ENCODE results near the gene STOX2. TPM values are rescaled to one million over a fixed set of nuclear protein-coding genes. Genes with fewer than 3 reads are reported as not detected.

The STOX2 gene
- total and polyA plus RNA-seq, 2 of the 13 experiments (the other 11 are each of a cell fraction or from before 2014, with no cell fraction given), result 0.01 to 0.15 TPM

DNA sequence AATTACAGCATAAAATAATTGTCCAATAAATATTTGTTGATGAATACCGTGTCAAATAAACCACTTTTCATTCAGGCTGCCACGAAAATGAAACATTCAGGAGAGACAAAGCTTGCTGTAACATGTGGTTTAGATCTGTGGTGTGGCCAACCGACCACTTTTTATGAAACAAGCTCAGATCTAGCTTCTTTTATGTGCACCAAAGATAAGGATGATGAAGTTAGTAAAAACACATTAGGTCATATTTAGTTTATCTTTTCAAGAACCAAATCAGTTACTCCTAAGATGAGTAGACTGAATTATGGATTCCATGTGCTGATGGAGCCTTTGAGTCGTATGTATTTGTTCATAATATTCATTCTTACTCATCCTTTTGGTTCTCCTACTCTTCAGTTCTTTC, 35.8 kb downstream of the STOX2 start (continued):
- TF ChIP-seq, protein P1, sequence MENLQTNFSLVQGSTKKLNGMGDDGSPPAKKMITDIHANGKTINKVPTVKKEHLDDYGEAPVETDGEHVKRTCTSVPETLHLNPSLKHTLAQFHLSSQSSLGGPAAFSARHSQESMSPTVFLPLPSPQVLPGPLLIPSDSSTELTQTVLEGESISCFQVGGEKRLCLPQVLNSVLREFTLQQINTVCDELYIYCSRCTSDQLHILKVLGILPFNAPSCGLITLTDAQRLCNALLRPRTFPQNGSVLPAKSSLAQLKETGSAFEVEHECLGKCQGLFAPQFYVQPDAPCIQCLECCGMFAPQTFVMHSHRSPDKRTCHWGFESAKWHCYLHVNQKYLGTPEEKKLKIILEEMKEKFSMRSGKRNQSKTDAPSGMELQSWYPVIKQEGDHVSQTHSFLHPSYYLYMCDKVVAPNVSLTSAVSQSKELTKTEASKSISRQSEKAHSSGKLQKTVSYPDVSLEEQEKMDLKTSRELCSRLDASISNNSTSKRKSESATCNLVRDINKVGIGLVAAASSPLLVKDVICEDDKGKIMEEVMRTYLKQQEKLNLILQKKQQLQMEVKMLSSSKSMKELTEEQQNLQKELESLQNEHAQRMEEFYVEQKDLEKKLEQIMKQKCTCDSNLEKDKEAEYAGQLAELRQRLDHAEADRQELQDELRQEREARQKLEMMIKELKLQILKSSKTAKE (CRISPR knock-in tag; IDR thresholded peaks at IDR 0.05; ENCODE audit: borderline replicate concordance), result no peak
- no peak for TF ChIP-seq AHR (CRISPR knock-in tag; IDR thresholded peaks at IDR 0.05)
- no peak for TF ChIP-seq ZSCAN9 (CRISPR knock-in tag; IDR thresholded peaks at IDR 0.05; ENCODE audit: borderline replicate concordance)
- no peak for TF ChIP-seq FOXA3 (CRISPR knock-in tag; IDR thresholded peaks at IDR 0.05)
- no peak for TF ChIP-seq TP53 (CRISPR knock-in tag; conservative IDR thresholded peaks at IDR 0.05)

DNA sequence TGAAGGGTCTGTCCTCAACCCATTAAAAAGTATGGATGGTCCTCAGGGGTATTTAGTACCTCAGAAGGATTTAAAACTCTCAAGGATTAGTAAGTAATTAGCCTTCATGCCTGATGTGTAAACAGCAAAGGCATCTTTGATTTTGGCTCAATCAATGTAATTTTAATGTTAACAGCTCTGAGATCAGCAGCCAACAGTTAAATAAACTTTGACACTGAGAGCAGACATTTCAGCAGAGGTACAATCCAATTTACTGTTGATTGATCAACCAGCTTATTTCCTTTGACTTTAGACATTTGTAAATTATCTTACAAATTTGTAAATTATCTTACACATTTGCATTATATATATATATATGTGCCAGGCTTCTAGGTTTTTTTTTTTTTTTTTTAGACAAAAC, 36.9 kb downstream of the STOX2 start:
- FAIRE-seq, result no peak
- Histone ChIP-seq H3K27ac (ENCODE audit: extremely low read length, insufficient read depth, low read length) (no peak overlapping the region), H3K4me2 (ENCODE audit: low read depth, low read length) (no peak overlapping the region), H3K9ac (ENCODE audit: insufficient read depth, low read depth, low read length) (no peak overlapping the region), H3K4me3 (replicated peaks in 1 of 3; ENCODE audit: insufficient read depth in 1 of 3, low read depth in 2 of 3, low read length in 3 of 3) (no peak overlapping the region), H3K27me3 (ENCODE audit: control insufficient read depth in 1 of 2, insufficient read depth in 2 of 2, low read length in 2 of 2) (no peaks in the 10 kb centered on the region), H4K20me1 (ENCODE audit: insufficient read depth, low read length) (no peaks in the 10 kb centered on the region), H3K9me3 (ENCODE audit: low read length) (no peaks in the 10 kb centered on the region), H3K4me1 (ENCODE audit: insufficient read depth, low read length) (no peaks in the 10 kb centered on the region), H3K36me3 (replicated peaks in 1 of 2; ENCODE audit: control insufficient read depth in 1 of 2, insufficient read depth in 2 of 2, low read length in 2 of 2) (no peaks in the 10 kb centered on the region), H3K79me2 (ENCODE audit: insufficient read depth, low read length) (no peaks in the 10 kb centered on the region), H2AFZ (ENCODE audit: low read length) (no peak overlapping the region)
- BruUV-seq (replicated peaks), result no TSS peak
- no peak for DNase-seq (ENCODE audit: low spot score)
- in situ Hi-C loops (cut with HindIII; ENCODE audit: extremely low pct_ligation_motif_present, low pct_unique_long_range_greater_than_20kb) (no loop called here), intact Hi-C loops (cut with micrococcal nuclease; ENCODE audit: unreplicated experiment) (no loop called here)
- TF ChIP-seq ZNF264 (CRISPR knock-in tag; IDR thresholded peaks at IDR 0.05) (no peak), PCBP2 (optimal IDR thresholded peaks at IDR 0.05; ENCODE audit: low read depth, low read length, poor library complexity, severe bottlenecking) (no peak), ZNF598 (CRISPR knock-in tag; IDR thresholded peaks at IDR 0.05; ENCODE audit: borderline replicate concordance) (no peak), KAT8 (CRISPR knock-in tag; IDR thresholded peaks at IDR 0.05) (no peak), CCDC6 (CRISPR knock-in tag; IDR thresholded peaks at IDR 0.05) (no peak), SMAD9 (CRISPR knock-in tag; IDR thresholded peaks at IDR 0.05) (no peak), ZBTB7A (CRISPR knock-in tag; IDR thresholded peaks at IDR 0.05) (no peak), ZNF10 (CRISPR knock-in tag; IDR thresholded peaks at IDR 0.05; ENCODE audit: borderline replicate concordance, low read depth) (no peak), KDM4B (CRISPR knock-in tag; IDR thresholded peaks at IDR 0.05) (no peak), CENPT (CRISPR knock-in tag; IDR thresholded peaks at IDR 0.05; ENCODE audit: low read depth) (no peak)
- TF ChIP-seq, protein P1 (CRISPR knock-in tag; IDR thresholded peaks at IDR 0.05; ENCODE audit: borderline replicate concordance), result no peak
- TF ChIP-seq, protein P2, sequence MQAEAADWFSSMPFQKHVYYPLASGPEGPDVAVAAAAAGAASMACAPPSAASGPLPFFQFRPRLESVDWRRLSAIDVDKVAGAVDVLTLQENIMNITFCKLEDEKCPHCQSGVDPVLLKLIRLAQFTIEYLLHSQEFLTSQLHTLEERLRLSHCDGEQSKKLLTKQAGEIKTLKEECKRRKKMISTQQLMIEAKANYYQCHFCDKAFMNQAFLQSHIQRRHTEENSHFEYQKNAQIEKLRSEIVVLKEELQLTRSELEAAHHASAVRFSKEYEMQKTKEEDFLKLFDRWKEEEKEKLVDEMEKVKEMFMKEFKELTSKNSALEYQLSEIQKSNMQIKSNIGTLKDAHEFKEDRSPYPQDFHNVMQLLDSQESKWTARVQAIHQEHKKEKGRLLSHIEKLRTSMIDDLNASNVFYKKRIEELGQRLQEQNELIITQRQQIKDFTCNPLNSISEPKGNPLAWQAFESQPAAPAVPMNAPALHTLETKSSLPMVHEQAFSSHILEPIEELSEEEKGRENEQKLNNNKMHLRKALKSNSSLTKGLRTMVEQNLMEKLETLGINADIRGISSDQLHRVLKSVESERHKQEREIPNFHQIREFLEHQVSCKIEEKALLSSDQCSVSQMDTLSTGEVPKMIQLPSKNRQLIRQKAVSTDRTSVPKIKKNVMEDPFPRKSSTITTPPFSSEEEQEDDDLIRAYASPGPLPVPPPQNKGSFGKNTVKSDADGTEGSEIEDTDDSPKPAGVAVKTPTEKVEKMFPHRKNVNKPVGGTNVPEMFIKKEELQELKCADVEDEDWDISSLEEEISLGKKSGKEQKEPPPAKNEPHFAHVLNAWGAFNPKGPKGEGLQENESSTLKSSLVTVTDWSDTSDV (CRISPR knock-in tag; IDR thresholded peaks at IDR 0.05), result no peak
- no peak for ATAC-seq
- ChIA-PET CTCF (ENCODE audit: low intra/inter-chr PET ratio, low total read pairs) (no interaction called here), POLR2A (no interaction called here)
